GM18507 (cell line): ENCODE results near the gene PSMD14.

Experiments
- DNase-seq: peaks from one replicate; pipeline ENCODE4 v3.0.0; 2011; ENCODE audit warnings: low read depth; ENCODE audit not compliant: insufficient read length; ENCODE audit errors: extremely low spot score
- FAIRE-seq: peaks from 2 replicates; lab custom pipeline; 2011; peaks lifted over from hg19 to GRCh38; lab: Jason Lieb, UNC

The PSMD14 gene

DNA sequence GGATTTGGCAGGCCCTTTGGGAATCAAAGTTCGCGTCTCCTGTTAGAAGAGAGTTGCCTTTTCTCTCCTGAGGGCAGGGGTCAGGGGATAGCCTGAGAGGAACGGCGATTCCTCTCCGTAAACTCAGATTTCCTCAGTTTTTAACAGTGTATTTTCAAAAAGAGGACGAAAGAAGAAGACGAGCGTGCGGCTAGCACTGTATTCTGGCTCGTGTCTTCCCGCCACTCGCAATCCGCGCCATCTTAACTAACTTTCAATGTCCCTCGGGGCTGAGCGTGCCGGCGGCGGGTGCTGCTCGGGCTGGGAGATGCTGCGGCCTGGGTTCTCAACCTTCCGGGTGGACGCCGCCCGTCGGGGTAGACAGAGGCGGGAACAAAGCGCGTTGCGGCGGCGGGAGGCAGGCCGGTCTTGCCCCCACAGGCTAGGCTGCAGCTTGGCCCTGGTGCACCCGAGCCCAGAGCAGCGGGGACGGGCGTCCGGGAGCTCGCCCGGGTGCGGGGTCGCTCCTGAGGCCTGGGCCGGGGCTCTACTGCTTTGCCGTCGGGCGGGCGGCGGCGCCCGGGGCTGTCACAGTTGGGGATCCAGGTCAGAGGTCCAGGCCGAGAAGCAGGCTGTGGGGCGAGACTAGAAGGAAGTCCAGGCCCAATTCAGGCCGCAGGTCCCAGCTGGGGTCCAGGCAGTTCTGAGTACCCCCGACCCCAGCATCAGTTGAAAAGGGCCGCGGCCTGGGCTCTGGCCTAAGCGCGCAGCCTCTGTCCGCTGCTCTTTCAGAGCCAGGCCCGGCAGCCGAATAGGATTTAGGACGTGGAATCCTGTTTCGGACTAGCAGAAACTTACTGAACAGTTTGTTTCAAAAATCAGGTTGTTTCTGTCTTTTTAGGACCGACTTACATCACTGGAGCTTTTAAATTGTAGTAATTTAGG is 119.7 kb downstream of the PSMD14 start:
- no peak for FAIRE-seq
- no peak for DNase-seq

DNA sequence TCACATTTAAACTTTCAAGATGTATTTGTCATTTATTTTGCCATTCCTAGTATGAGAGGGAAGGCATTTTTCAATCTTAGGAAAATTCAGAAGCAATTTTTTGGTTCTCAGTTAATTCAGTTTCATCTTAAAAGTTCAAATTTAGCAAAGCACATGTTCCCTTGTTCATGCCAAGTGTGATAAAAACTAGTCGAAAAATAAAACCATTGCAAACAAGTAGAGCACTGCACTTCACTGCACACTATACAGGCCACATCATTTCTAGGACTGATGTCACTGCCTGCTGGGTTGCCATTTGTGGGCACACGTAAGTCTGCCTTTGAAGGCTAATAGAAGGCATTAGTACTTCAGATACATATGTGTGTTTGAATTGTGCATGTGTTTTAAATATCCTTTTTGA is 122.2 kb downstream of the PSMD14 start:
- FAIRE-seq, result no peak
- no peak for DNase-seq

DNA sequence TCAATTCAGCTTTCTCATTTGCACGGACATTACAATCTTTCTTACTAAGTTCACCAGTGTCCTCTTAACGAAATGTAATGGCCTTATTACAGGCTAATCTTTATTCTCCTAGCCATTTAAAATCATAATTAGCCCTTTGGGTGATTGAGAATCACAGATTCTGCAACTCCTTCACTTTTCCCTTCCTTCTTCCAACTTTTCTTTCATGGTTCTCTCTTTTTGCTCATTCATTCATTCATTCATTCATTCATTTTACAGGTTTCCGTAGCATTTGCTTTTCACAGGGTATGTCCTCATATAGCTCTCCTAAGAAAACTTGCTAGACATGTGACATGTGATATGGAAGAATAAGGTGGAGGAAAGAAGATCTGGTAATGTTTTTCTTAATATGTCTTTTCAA is 123.9 kb downstream of the PSMD14 start:
- DNase-seq, result no peak
- FAIRE-seq, result no peak

DNA sequence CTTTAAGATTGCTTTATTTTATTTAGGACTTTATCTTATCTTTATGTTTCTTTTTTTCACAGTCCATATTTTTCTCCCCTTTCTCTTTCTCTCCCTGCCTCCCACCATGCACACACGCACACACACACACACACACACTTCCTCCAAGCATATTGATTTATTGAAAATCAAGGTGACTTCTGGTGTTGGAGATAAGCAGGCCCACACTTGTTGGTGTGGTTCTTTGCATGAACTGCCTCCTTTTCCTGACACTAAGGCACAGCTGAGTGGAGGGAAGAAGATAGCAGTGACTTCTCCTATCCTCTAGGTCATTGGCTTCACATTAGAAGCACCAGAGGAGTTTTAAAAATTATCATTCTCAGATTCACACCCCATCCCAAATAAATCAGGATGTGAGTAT is 125.9 kb downstream of the PSMD14 start:
- DNase-seq (no peak), FAIRE-seq (no peak)

DNA sequence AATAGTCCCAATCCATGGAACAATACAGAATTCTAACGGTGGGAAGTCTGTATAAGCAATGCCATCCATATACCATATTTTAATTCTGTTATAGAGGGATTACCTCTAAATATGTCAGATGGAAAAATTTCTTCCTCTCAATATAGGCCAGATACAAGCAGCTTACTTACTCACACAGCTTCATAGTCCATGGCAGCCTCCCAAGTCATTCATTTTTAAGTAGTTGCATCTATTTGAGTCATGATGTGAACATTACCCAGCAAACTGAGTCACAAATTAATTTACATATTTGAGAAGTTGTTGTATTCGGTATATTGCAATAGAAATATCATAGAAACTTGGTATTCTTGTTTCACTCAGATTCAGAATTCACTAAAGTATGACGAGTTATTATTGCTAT is 128.2 kb downstream of the PSMD14 start:
- DNase-seq (no peak), FAIRE-seq (no peak)

DNA sequence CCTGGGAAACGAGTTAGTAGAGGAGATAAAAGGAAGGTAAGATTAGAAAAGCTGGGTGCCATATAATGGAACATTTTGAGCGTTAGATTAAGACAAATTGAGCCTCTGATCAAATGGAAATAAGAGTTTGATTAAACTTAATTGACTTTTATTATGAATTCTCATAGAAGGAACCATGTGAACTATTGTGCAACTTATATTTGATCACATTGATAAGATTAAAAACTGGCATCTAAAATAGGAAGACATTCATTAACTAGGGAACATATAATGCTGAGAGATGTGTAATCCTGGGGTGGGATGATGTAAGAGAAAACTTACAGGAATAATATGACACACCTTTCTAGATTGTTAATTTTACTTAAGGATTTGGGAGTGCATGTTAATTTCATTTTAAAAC is 130.4 kb downstream of the PSMD14 start:
- DNase-seq, result no peak
- no peak for FAIRE-seq

DNA sequence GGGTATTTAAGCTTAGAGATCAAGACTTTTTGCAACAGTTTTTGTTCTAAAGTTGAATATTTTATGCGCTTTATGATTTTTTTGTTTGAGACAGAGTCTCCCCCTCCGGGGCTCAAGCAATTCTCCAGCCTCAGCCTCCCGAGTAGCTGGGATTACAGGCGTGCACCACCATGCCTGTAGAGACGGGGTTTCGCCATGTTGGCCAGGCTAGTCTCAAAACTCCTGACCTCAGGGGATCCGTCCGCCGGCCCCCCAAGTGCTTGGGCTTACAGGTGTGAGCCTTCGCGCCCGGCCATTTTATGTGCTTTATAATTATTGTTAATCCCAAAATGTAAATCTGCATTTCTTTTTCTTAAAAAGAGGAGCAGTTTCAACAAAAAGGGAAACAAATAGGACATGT is 136.9 kb downstream of the PSMD14 start:
- DNase-seq, result no peak
- no peak for FAIRE-seq

DNA sequence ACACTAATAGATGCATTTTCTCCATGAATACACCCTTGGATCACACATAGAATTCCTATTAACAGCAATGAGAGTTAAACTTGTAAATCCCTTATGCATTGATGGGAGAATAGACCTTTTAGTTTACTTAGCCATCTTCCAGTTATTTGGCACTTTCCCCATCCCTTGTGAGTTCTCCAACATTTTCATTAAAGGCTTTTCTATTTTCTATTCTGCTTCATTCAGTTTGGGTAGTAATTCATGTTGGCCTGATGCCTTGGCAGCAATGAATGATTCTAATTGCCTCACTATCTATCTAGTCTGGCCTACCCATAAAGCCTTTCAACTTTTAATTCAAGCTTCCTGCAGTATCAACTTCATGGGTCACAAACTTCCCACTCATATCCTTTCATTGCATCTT is 140.2 kb downstream of the PSMD14 start:
- FAIRE-seq (no peak), DNase-seq (no peak)
